Measurements from ENCODE around the gene GPC3.

Gene GPC3

GRCh38 chrX:133985967-133986683 is 731 bp upstream of the GPC3 start:
- no peak for TF ChIP-seq CTCF (conservative IDR thresholded peaks at IDR 0.05; ENCODE audit: low read length)
- DNase-seq (ENCODE audit: low read depth): no peak
- H3K4me3 ChIP-seq (ENCODE audit: low read length): 0 out of 2 replicates have a peak overlapping the region, but pooled peaks have one; percentile 12

- H3K4me3 ChIP-seq (ENCODE audit: low read length): no peak overlapping the region
- TF ChIP-seq CTCF (conservative IDR thresholded peaks at IDR 0.05; ENCODE audit: low read length): no peak
- no peak for DNase-seq (ENCODE audit: low read depth)
Measured at GRCh38 chrX:133984857-133985163, 584 bp downstream of the GPC3 start.

GRCh38 chrX:133983974-133984845 is 1.2 kb downstream of the GPC3 start:
- no peak for TF ChIP-seq CTCF (conservative IDR thresholded peaks at IDR 0.05; ENCODE audit: low read length)
- no peak for DNase-seq (ENCODE audit: low read depth)
- H3K4me3 ChIP-seq (ENCODE audit: low read length): no peak overlapping the region

- TF ChIP-seq CTCF (conservative IDR thresholded peaks at IDR 0.05; ENCODE audit: low read length): no peak
- H3K4me3 ChIP-seq (ENCODE audit: low read length): no peak overlapping the region
- no peak for DNase-seq (ENCODE audit: low read depth)
Measured at GRCh38 chrX:133983256-133983973, 2.0 kb downstream of the GPC3 start.

- H3K4me3 ChIP-seq (ENCODE audit: low read length): no peak overlapping the region
- no peak for DNase-seq (ENCODE audit: low read depth)
- no peak for TF ChIP-seq CTCF (conservative IDR thresholded peaks at IDR 0.05; ENCODE audit: low read length)
Measured at GRCh38 chrX:133981924-133982323, 3.5 kb downstream of the GPC3 start.

- TF ChIP-seq CTCF (conservative IDR thresholded peaks at IDR 0.05; ENCODE audit: low read length): no peak
- DNase-seq (ENCODE audit: low read depth): no peak
- no peak overlapping the region for H3K4me3 ChIP-seq (ENCODE audit: low read length)
Measured at GRCh38 chrX:133980832-133981588, 4.4 kb downstream of the GPC3 start.
